ENCODE data around the gene IL10.
A peak's percentile ranks its signal among the peaks of the same experiment; 100 is the strongest.

Gene IL10

GRCh38 chr1:206790502-206791250, 18.4 kb upstream of the IL10 start:
- no peak overlapping the region for H2AFZ ChIP-seq (ENCODE audit: low read length)
- H3K4me1 ChIP-seq (ENCODE audit: insufficient read depth, low read length, poor library complexity, severe bottlenecking) = peaks cover 86% of the 10 kb centered on the region
- H3F3A ChIP-seq (ENCODE audit: low read depth) = no peaks in the 10 kb centered on the region
- H3K36me3 ChIP-seq (ENCODE audit: insufficient read depth, low read length) = no peaks in the 10 kb centered on the region
- peak overlapping the region; percentile 42 for H3K4me3 ChIP-seq (ENCODE audit: low read length, poor library complexity, severe bottlenecking)
- H3K9me3 ChIP-seq (ENCODE audit: insufficient read depth, low read depth, low read length) = no peaks in the 10 kb centered on the region
- peak overlapping the region; percentile 69 for H3K9ac ChIP-seq (ENCODE audit: low read depth, low read length, poor library complexity, severe bottlenecking)
- H3K4me2 ChIP-seq (ENCODE audit: low read depth, low read length, poor library complexity, severe bottlenecking) = peak overlapping the region; percentile 74
- no peaks in the 10 kb centered on the region for H3K27me3 ChIP-seq (ENCODE audit: insufficient read depth, low read length, poor library complexity, severe bottlenecking)
- TF ChIP-seq EZH2phosphoT487 (IDR thresholded peaks at IDR 0.05; ENCODE audit: borderline replicate concordance) (no peak), CTCF (conservative IDR thresholded peaks at IDR 0.05; ENCODE audit: low read length) (no peak)
- H3K9me2 ChIP-seq (replicated peaks; ENCODE audit: low read depth, low read length) = no peaks in the 10 kb centered on the region
- H4K20me1 ChIP-seq (ENCODE audit: insufficient read depth, low read length, poor library complexity, severe bottlenecking) = no peaks in the 10 kb centered on the region
- no peaks in the 10 kb centered on the region for H3K79me2 ChIP-seq (ENCODE audit: insufficient read depth, low read length)

- no peak overlapping the region for H2AFZ ChIP-seq (ENCODE audit: low read length)
- no peaks in the 10 kb centered on the region for H3K27me3 ChIP-seq (ENCODE audit: insufficient read depth, low read length, poor library complexity, severe bottlenecking)
- H3K4me3 ChIP-seq (ENCODE audit: low read length, poor library complexity, severe bottlenecking) = no peak overlapping the region
- no peaks in the 10 kb centered on the region for H3K9me2 ChIP-seq (replicated peaks; ENCODE audit: low read depth, low read length)
- no peaks in the 10 kb centered on the region for H3K79me2 ChIP-seq (ENCODE audit: insufficient read depth, low read length)
- H3K4me1 ChIP-seq (ENCODE audit: insufficient read depth, low read length, poor library complexity, severe bottlenecking) = peaks cover 89% of the 10 kb centered on the region
- H3K9ac ChIP-seq (ENCODE audit: low read depth, low read length, poor library complexity, severe bottlenecking) = no peak overlapping the region
- no peak overlapping the region for H3K4me2 ChIP-seq (ENCODE audit: low read depth, low read length, poor library complexity, severe bottlenecking)
- H4K20me1 ChIP-seq (ENCODE audit: insufficient read depth, low read length, poor library complexity, severe bottlenecking) = no peaks in the 10 kb centered on the region
- no peaks in the 10 kb centered on the region for H3K36me3 ChIP-seq (ENCODE audit: insufficient read depth, low read length)
- TF ChIP-seq EZH2phosphoT487 (IDR thresholded peaks at IDR 0.05; ENCODE audit: borderline replicate concordance) = no peak
- no peak for TF ChIP-seq CTCF (conservative IDR thresholded peaks at IDR 0.05; ENCODE audit: low read length)
- no peaks in the 10 kb centered on the region for H3F3A ChIP-seq (ENCODE audit: low read depth)
- no peaks in the 10 kb centered on the region for H3K9me3 ChIP-seq (ENCODE audit: insufficient read depth, low read depth, low read length)
These were observed 16.3 kb upstream of the IL10 start for GRCh38 chr1:206788487-206789050.

GRCh38 chr1:206787891-206788290, 15.6 kb upstream of the IL10 start:
- H3K4me1 ChIP-seq (ENCODE audit: insufficient read depth, low read length, poor library complexity, severe bottlenecking) = peaks cover 90% of the 10 kb centered on the region
- no peaks in the 10 kb centered on the region for H3K36me3 ChIP-seq (ENCODE audit: insufficient read depth, low read length)
- H3K79me2 ChIP-seq (ENCODE audit: insufficient read depth, low read length) = no peaks in the 10 kb centered on the region
- H4K20me1 ChIP-seq (ENCODE audit: insufficient read depth, low read length, poor library complexity, severe bottlenecking) = no peaks in the 10 kb centered on the region
- no peak overlapping the region for H3K4me3 ChIP-seq (ENCODE audit: low read length, poor library complexity, severe bottlenecking)
- no peak overlapping the region for H3K9ac ChIP-seq (ENCODE audit: low read depth, low read length, poor library complexity, severe bottlenecking)
- H3K4me2 ChIP-seq (ENCODE audit: low read depth, low read length, poor library complexity, severe bottlenecking) = no peak overlapping the region
- TF ChIP-seq CTCF (conservative IDR thresholded peaks at IDR 0.05; ENCODE audit: low read length) (no peak), EZH2phosphoT487 (IDR thresholded peaks at IDR 0.05; ENCODE audit: borderline replicate concordance) (no peak)
- no peaks in the 10 kb centered on the region for H3K9me3 ChIP-seq (ENCODE audit: insufficient read depth, low read depth, low read length)
- H3K27me3 ChIP-seq (ENCODE audit: insufficient read depth, low read length, poor library complexity, severe bottlenecking) = no peaks in the 10 kb centered on the region
- H3K9me2 ChIP-seq (replicated peaks; ENCODE audit: low read depth, low read length) = no peaks in the 10 kb centered on the region
- H2AFZ ChIP-seq (ENCODE audit: low read length) = no peak overlapping the region
- peaks cover 4% of the 10 kb centered on the region for H3F3A ChIP-seq (ENCODE audit: low read depth)

Measured in Loucy (cell line).